ENCODE measurements around the gene RAVER2. TPM values are rescaled to one million over a fixed set of nuclear protein-coding genes. Genes with fewer than 3 reads are reported as not detected.

RAVER2 gene
- total RNA-seq, 2 experiments from 2014 or later: 0.08 TPM; not detected in 1

DNA sequence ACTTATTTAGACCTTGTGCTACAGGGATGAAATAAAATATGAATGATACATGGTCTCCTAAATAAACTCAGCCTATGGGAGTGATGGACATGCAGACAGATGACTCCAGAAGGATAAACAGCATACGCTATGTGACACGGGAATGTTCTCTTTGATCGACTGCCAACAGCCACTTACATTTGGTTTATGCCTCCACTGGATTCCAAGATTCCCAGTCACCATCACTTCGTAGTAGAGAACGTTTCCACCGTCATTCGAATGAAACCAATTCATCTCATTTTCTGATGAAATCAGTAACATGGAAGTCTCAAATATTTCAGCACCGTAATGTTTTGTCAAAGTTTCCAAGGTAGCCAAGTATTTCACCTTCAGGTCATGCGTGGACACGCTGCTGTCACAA, 121.8 kb downstream of the RAVER2 start:
- H3K4me2 ChIP-seq (ENCODE audit: low read length): no peak overlapping the region
- no peak overlapping the region for H3K4me3 ChIP-seq (ENCODE audit: low read depth, low read length, poor library complexity, severe bottlenecking)
- peaks cover 40% of the 10 kb centered on the region for H3K4me1 ChIP-seq (ENCODE audit: insufficient read depth, low read length, poor library complexity, severe bottlenecking)
- H4K20me1 ChIP-seq (ENCODE audit: insufficient read depth, low read length): peaks cover 14% of the 10 kb centered on the region
- TF ChIP-seq EZH2phosphoT487 (IDR thresholded peaks at IDR 0.05; ENCODE audit: borderline replicate concordance, low read depth, low read length): no peak
- TF ChIP-seq, protein P1, sequence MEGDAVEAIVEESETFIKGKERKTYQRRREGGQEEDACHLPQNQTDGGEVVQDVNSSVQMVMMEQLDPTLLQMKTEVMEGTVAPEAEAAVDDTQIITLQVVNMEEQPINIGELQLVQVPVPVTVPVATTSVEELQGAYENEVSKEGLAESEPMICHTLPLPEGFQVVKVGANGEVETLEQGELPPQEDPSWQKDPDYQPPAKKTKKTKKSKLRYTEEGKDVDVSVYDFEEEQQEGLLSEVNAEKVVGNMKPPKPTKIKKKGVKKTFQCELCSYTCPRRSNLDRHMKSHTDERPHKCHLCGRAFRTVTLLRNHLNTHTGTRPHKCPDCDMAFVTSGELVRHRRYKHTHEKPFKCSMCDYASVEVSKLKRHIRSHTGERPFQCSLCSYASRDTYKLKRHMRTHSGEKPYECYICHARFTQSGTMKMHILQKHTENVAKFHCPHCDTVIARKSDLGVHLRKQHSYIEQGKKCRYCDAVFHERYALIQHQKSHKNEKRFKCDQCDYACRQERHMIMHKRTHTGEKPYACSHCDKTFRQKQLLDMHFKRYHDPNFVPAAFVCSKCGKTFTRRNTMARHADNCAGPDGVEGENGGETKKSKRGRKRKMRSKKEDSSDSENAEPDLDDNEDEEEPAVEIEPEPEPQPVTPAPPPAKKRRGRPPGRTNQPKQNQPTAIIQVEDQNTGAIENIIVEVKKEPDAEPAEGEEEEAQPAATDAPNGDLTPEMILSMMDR (conservative IDR thresholded peaks at IDR 0.05; ENCODE audit: low read length): no peak
- ChIA-PET CTCF (ENCODE audit: unreplicated experiment) (no interaction called here), POLR2A (interaction anchor here (0.5 to 3.7 kb wide), 5 partner anchors 9 to 177 kb away, joined by 3 to 21 read pairs (median 4); no protein-coding TSS in a partner anchor)
- peaks cover 91% of the 10 kb centered on the region for H3K36me3 ChIP-seq (ENCODE audit: insufficient read depth, low read length)
- peaks cover 9% of the 10 kb centered on the region; the same call in 1 of the 2 replicates for H3K79me2 ChIP-seq (ENCODE audit: insufficient read depth, low read depth, low read length)
- no TSS peak for BruUV-seq (replicated peaks)
- H2AFZ ChIP-seq (ENCODE audit: low read length): no peak overlapping the region
- intact Hi-C loops (cut with micrococcal nuclease; ENCODE audit: unreplicated experiment): no loop called here
- no peak overlapping the region for H3K27ac ChIP-seq (ENCODE audit: low read depth, low read length, poor library complexity, severe bottlenecking)
- no peak for DNase-seq (ENCODE audit: low spot score)
- H3K9me2 ChIP-seq (ENCODE audit: insufficient read depth, low read length): no peaks in the 10 kb centered on the region
- H3K9me3 ChIP-seq (ENCODE audit: low read length): no peaks in the 10 kb centered on the region

DNA sequence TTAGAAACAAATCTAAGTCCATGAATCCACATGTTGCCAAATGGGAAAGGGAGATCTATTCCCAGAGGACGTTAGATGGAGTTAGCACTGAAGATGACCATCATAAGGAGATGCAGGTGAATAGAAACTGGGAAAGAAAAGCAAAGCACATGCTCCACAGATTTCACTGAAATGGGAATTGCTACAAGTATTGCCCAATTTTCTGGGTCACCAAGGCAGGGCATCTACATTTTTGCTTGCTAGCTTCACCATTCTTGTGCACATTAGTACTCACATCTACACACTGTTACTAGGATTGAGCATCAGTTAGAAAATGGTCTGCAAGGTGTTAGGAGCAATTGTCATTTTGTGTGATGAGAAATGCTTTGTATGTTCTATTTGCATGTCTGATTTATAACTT, 122.4 kb downstream of the RAVER2 start:
- no TSS peak for BruUV-seq (replicated peaks)

DNA sequence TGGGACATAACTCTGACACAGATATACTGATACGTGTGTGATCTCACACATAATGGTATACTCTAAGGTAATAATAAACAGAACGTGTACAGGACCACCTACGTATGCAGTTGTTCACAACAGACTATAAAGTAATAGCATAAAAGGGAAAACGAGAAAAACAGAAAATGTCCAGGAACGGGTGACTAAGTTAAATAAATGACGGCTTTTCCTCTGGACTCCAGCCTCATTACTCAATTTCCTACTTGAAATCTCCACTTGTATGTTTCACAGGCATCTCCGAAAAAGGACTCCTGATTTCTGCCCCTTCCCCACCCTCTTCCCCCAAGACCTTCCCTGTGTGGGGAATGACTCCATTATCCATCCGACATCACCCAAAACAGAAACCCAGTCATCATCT, 126.4 kb downstream of the RAVER2 start:
- POLR2A ChIA-PET: no interaction called here
- Histone ChIP-seq H3K36me3 (ENCODE audit: insufficient read depth, low read length) (peaks cover 98% of the 10 kb centered on the region), H3K4me2 (ENCODE audit: low read length) (no peak overlapping the region), H3K79me2 (ENCODE audit: insufficient read depth, low read depth, low read length) (no peaks in the 10 kb centered on the region), H3K4me3 (ENCODE audit: low read depth, low read length, poor library complexity, severe bottlenecking) (no peak overlapping the region), H2AFZ (ENCODE audit: low read length) (no peak overlapping the region), H3K9me3 (ENCODE audit: low read length) (no peaks in the 10 kb centered on the region), H4K20me1 (ENCODE audit: insufficient read depth, low read length) (no peaks in the 10 kb centered on the region), H3K27ac (ENCODE audit: low read depth, low read length, poor library complexity, severe bottlenecking) (no peak overlapping the region), H3K4me1 (ENCODE audit: insufficient read depth, low read length, poor library complexity, severe bottlenecking) (no peaks in the 10 kb centered on the region), H3K9me2 (ENCODE audit: insufficient read depth, low read length) (no peaks in the 10 kb centered on the region)
- TF ChIP-seq, protein P1 (conservative IDR thresholded peaks at IDR 0.05; ENCODE audit: low read length): no peak
- TF ChIP-seq EZH2phosphoT487 (IDR thresholded peaks at IDR 0.05; ENCODE audit: borderline replicate concordance, low read depth, low read length): no peak
- BruUV-seq (replicated peaks): no TSS peak
- intact Hi-C loops (cut with micrococcal nuclease; ENCODE audit: unreplicated experiment): no loop called here
- no peak for DNase-seq (ENCODE audit: low spot score)
- CTCF ChIA-PET (ENCODE audit: unreplicated experiment): interaction anchor here (0.6 kb wide), 1 partner anchor 140 kb away, joined by 4 read pairs; no protein-coding TSS in a partner anchor

More for the DNA sequence above, 122.4 kb downstream of the RAVER2 start:
- POLR2A ChIA-PET: interaction anchor here (1.0 to 1.1 kb wide), 3 partner anchors 100 to 177 kb away, joined by 3 read pairs; no protein-coding TSS in a partner anchor
- no peak for DNase-seq (ENCODE audit: low spot score)
- H3K79me2 ChIP-seq (ENCODE audit: insufficient read depth, low read depth, low read length): peaks cover 9% of the 10 kb centered on the region; the same call in 1 of the 2 replicates
- no peaks in the 10 kb centered on the region for H3K9me3 ChIP-seq (ENCODE audit: low read length)
- CTCF ChIA-PET (ENCODE audit: unreplicated experiment): no interaction called here
- intact Hi-C loops (cut with micrococcal nuclease; ENCODE audit: unreplicated experiment): no loop called here
- peaks cover 91% of the 10 kb centered on the region for H3K36me3 ChIP-seq (ENCODE audit: insufficient read depth, low read length)
- no peak overlapping the region for H3K4me2 ChIP-seq (ENCODE audit: low read length)
- no peak overlapping the region for H2AFZ ChIP-seq (ENCODE audit: low read length)
- no peaks in the 10 kb centered on the region for H3K9me2 ChIP-seq (ENCODE audit: insufficient read depth, low read length)
- peaks cover 35% of the 10 kb centered on the region for H3K4me1 ChIP-seq (ENCODE audit: insufficient read depth, low read length, poor library complexity, severe bottlenecking)
- H4K20me1 ChIP-seq (ENCODE audit: insufficient read depth, low read length): peaks cover 9% of the 10 kb centered on the region
- TF ChIP-seq, protein P1 (conservative IDR thresholded peaks at IDR 0.05; ENCODE audit: low read length): no peak
- TF ChIP-seq EZH2phosphoT487 (IDR thresholded peaks at IDR 0.05; ENCODE audit: borderline replicate concordance, low read depth, low read length): no peak
- H3K4me3 ChIP-seq (ENCODE audit: low read depth, low read length, poor library complexity, severe bottlenecking): no peak overlapping the region
- no peak overlapping the region for H3K27ac ChIP-seq (ENCODE audit: low read depth, low read length, poor library complexity, severe bottlenecking)
